Activated CD4-positive, alpha-beta memory T cell treated with anti-CD3 and anti-CD28 coated beads, Interleukin-2, amount 10 ng/mL, durations not matched to agents 7 days and 5 days (primary cell): ENCODE results near the gene CD2. TPM values are rescaled to one million over a fixed set of nuclear protein-coding genes. Genes with fewer than 3 reads are reported as not detected.
A peak's percentile ranks its signal among the peaks of the same experiment; 100 is the strongest.

Source experiments
- CTCF ChIA-PET: fragments of 350-600 bp; sonication (Branson Sonifier 250); formaldehyde crosslinking; loops from one replicate; lab custom pipeline; 2021; ENCODE audit warnings: antibody characterized with exemption, inconsistent platforms; lab: Charles Lee
- POLR2A ChIA-PET: fragments of 350-600 bp; sonication (Branson Sonifier 250); formaldehyde crosslinking; loops from one replicate; lab custom pipeline; 2021; ENCODE audit warnings: antibody characterized with exemption; lab: Charles Lee
- DNase-seq: peaks from one replicate; pipeline ENCODE4 v3.0.0-alpha.2; 2020
- H3K27ac Mint-ChIP-seq: one replicate; pipeline ENCODE4 v1.8.0; 2021; ENCODE audit warnings: mild to moderate bottlenecking, mixed read lengths
- H3K27me3 Mint-ChIP-seq: one replicate; pipeline ENCODE4 v1.8.0; 2021; ENCODE audit warnings: mixed read lengths
- H3K36me3 Mint-ChIP-seq: one replicate; pipeline ENCODE4 v1.8.0; 2021; ENCODE audit warnings: low read depth, mixed read lengths
- H3K4me1 Mint-ChIP-seq: one replicate; pipeline ENCODE4 v1.8.0; 2021; ENCODE audit warnings: mixed read lengths
- H3K4me3 Mint-ChIP-seq: one replicate; pipeline ENCODE4 v1.8.0; 2021; ENCODE audit warnings: mild to moderate bottlenecking, mixed read lengths
- H3K9me3 Mint-ChIP-seq: one replicate; pipeline ENCODE4 v1.8.0; 2021; ENCODE audit warnings: mixed read lengths
- total RNA-seq, 2 experiments: library from RNA; stranded (reverse); gene quantifications; one replicate each; pipeline ENCODE4 v1.2.3, GENCODE V29; 2021

Gene CD2, protein sequence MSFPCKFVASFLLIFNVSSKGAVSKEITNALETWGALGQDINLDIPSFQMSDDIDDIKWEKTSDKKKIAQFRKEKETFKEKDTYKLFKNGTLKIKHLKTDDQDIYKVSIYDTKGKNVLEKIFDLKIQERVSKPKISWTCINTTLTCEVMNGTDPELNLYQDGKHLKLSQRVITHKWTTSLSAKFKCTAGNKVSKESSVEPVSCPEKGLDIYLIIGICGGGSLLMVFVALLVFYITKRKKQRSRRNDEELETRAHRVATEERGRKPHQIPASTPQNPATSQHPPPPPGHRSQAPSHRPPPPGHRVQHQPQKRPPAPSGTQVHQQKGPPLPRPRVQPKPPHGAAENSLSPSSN
- 100 to 1,000 TPM; 329 to 340 TPM for total RNA-seq

DNA sequence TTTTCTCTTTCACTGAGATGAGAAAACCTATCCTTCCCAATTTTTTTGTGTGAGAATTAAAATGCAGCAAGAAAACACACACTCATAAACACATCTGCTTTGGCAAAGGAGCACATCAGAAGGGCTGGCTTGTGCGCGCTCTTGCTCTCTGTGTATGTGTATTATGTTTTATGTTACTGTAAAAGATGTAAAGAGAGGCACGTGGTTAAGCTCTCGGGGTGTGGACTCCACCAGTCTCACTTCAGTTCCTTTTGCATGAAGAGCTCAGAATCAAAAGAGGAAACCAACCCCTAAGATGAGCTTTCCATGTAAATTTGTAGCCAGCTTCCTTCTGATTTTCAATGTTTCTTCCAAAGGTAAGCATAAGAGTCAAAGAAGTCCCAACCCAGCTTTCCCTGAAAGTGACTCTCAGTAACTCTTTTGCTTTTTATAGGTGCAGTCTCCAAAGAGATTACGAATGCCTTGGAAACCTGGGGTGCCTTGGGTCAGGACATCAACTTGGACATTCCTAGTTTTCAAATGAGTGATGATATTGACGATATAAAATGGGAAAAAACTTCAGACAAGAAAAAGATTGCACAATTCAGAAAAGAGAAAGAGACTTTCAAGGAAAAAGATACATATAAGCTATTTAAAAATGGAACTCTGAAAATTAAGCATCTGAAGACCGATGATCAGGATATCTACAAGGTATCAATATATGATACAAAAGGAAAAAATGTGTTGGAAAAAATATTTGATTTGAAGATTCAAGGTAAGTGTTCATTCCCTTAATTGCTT is at the start of gene CD2:
CD2 (plus strand) TSS at position 233 of the 780 bp plus-strand sequence; CDS start at position 296, 63 bp downstream.
- H3K9me3 Mint-ChIP-seq = peaks cover 8% of the 10 kb centered on the region
- ChIA-PET CTCF (interaction anchor here (0.6 to 9.8 kb wide), 11 partner anchors 10 to 340 kb away, joined by 3 to 109 read pairs (median 12); partner anchors contain the start of gene TTF2), POLR2A (interaction anchor here (0.9 to 13.4 kb wide), 14 partner anchors 13 to 852 kb away, joined by 3 to 488 read pairs (median 7); partner anchors contain the start of gene TTF2)
- peak; percentile 73 for DNase-seq
- H3K36me3 Mint-ChIP-seq = peaks cover 64% of the 10 kb centered on the region
- no peaks in the 10 kb centered on the region for H3K27me3 Mint-ChIP-seq
- peaks cover 39% of the 10 kb centered on the region for H3K4me1 Mint-ChIP-seq
- peak within 1 kb of the TSS; percentile 99 for H3K4me3 Mint-ChIP-seq
- H3K27ac Mint-ChIP-seq = peak within 1 kb of the TSS; percentile 95

DNA sequence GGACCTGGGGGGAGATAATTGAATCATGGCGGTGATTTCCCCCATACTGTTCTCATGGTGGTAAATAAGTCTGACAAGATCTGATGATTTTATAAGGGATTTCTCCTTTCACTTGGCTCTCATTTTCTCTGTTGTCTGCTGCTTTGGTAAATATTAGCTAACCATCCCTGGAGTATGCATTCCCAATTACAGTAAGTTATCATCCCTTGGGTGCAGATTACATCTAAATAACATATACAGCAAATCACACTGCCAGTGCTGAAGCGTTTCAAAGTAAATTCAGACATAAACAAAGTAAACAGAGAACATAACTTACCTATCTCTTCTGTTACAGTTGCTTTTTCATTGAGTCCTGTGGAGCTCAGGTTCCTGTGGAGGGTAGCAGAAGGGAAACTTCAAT is 48.1 kb upstream of the CD2 start:
- peaks cover 6% of the 10 kb centered on the region for H3K27me3 Mint-ChIP-seq
- no peak for DNase-seq
- no peak overlapping the region for H3K4me3 Mint-ChIP-seq
- ChIA-PET POLR2A (no interaction called here), CTCF (interaction anchor here (1.1 kb wide), 1 partner anchor 33 kb away, joined by 3 read pairs; no protein-coding TSS in a partner anchor)
- H3K4me1 Mint-ChIP-seq = peaks cover under 1% of the 10 kb centered on the region
- no peak overlapping the region for H3K27ac Mint-ChIP-seq
- H3K36me3 Mint-ChIP-seq = peaks cover 7% of the 10 kb centered on the region
- peaks cover 7% of the 10 kb centered on the region for H3K9me3 Mint-ChIP-seq

DNA sequence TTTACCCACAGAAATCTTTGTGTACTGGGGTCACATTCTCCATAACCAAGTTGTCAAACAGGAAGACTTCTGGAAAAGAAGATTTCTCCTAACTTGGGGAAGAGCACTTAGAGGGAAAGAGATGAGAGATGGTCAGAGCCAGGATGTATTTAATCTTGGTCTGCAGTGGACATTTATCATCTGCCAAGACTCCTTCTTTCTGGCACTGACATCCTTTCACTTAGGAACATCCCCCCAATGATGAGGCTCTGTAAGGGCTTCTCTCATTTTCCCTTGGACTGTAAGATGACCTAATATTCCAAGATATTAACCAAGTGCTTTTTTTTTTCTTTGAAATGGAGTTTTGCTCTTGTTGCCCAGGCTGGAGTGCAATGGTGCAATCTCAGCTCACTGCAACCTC is 47.4 kb upstream of the CD2 start:
- ChIA-PET CTCF (interaction anchor here (1.1 kb wide), 1 partner anchor 34 kb away, joined by 3 read pairs; no protein-coding TSS in a partner anchor), POLR2A (no interaction called here)
- Mint-ChIP-seq H3K4me3 (no peak overlapping the region), H3K36me3 (peaks cover 7% of the 10 kb centered on the region), H3K9me3 (peaks cover 7% of the 10 kb centered on the region), H3K27me3 (peaks cover 6% of the 10 kb centered on the region), H3K4me1 (peaks cover 2% of the 10 kb centered on the region), H3K27ac (no peak overlapping the region)
- no peak for DNase-seq

DNA sequence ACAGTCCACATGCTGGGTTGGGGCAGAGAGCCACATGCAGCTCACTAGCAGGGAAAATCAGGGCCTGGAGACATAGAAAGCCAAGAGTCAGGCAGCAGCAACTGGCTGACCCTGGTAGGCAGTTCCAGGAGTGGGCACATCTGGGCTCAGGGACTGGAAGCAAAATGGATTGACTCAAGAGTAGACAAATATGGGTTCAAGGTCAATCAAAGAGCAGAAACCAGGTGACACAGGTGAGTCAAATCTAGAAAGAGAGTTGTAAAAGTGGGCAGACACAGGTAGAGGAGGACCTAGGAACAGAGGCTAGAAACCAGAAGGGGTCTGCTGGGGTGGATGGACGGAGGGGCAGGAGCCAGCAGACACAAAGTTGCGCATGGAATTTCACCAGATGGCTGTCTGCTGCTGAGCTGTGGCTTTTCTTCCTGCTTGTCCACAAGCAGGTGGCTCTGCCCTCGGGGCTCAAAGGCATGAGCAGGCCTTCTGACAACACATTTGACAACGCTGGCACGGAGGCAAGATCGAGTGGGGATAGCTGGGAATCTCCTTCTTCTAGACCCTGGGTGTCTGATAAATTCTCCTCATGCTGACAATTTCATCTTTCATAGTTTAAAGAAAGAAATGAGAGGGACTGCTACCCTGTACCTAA is 45.9 kb upstream of the CD2 start:
- Mint-ChIP-seq H3K27ac (no peak overlapping the region), H3K9me3 (peaks cover 7% of the 10 kb centered on the region), H3K4me3 (no peak overlapping the region), H3K27me3 (peaks cover 6% of the 10 kb centered on the region), H3K36me3 (peaks cover 7% of the 10 kb centered on the region), H3K4me1 (peaks cover 7% of the 10 kb centered on the region)
- POLR2A ChIA-PET = no interaction called here
- CTCF ChIA-PET = no interaction called here
- no peak for DNase-seq

DNA sequence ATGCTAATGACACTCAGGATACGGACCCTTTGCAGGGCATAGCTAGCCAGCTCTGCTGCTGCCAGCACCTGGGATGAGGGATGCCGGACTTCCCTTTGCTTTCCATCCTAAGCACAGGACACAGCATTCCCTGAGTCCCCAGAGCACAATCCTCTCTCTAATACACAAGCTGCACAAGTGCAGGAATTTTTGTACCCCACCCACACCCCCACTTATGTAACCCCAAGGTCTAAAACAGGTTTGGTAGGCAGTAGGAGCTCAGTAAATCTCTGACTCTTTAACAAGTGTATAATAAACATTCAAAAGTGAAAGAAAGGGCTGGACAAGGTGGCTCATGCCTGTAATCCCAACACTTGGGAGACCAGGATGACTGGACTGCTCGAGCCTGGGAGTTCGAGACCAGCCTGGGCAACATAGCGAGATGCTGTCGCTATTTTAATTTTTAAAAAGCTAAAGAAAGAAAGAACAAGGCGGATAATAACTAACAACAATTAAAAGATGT is 44.5 kb upstream of the CD2 start:
- H3K9me3 Mint-ChIP-seq = peaks cover 7% of the 10 kb centered on the region
- no peak for DNase-seq
- H3K27me3 Mint-ChIP-seq = peaks cover 4% of the 10 kb centered on the region
- H3K4me1 Mint-ChIP-seq = peaks cover 7% of the 10 kb centered on the region
- H3K4me3 Mint-ChIP-seq = no peak overlapping the region
- ChIA-PET CTCF (interaction anchor here (0.8 to 1.9 kb wide), 2 partner anchors 15 to 17 kb away, joined by 3 to 5 read pairs; no protein-coding TSS in a partner anchor), POLR2A (no interaction called here)
- no peak overlapping the region for H3K27ac Mint-ChIP-seq
- H3K36me3 Mint-ChIP-seq = peaks cover 4% of the 10 kb centered on the region

DNA sequence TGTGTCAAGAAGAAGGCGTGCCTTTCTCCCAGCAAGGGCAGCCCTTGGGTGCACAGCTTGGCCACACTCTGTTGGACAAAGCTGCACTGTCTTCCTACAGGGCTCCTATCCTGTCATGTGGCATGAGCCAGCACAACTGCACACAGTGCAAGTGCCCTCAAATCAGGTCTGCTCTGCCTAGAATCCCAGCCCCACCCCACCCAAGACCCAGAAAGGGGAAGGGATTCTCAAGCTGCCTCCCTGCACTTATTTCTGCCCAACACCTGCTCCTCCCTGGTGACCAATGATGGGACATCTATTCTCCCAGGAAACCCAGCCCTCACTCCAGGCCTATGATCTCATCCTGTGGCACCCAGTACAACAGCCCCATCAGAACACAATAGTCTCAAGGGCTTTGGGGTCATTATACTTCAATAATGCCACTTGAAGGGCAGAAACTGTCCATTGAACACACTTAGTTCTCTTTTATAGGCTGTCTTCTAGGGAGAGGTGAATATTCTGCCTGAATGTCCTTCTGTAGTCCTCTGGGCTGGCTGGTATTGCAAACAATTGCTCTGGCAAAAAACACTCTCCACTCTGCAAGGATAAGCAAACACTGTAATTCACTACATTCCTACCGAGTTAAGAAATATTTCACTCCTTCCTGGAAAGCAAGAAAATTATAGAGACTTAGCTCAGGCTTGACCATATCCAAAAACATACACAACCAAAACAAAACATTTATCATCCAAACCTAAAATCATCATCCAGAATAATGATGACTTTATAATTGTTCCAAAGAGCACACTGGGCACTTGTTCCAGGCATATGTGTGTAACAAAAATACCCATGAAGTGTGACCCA is 43.6 kb upstream of the CD2 start:
- H3K27me3 Mint-ChIP-seq = peaks cover 4% of the 10 kb centered on the region
- H3K9me3 Mint-ChIP-seq = peaks cover 7% of the 10 kb centered on the region
- no peak overlapping the region for H3K27ac Mint-ChIP-seq
- DNase-seq = no peak
- H3K4me3 Mint-ChIP-seq = no peak overlapping the region
- peaks cover 4% of the 10 kb centered on the region for H3K36me3 Mint-ChIP-seq
- CTCF ChIA-PET = interaction anchor here (1.9 kb wide), 1 partner anchor 14 kb away, joined by 5 read pairs; no protein-coding TSS in a partner anchor
- H3K4me1 Mint-ChIP-seq = peaks cover 7% of the 10 kb centered on the region
- POLR2A ChIA-PET = no interaction called here

DNA sequence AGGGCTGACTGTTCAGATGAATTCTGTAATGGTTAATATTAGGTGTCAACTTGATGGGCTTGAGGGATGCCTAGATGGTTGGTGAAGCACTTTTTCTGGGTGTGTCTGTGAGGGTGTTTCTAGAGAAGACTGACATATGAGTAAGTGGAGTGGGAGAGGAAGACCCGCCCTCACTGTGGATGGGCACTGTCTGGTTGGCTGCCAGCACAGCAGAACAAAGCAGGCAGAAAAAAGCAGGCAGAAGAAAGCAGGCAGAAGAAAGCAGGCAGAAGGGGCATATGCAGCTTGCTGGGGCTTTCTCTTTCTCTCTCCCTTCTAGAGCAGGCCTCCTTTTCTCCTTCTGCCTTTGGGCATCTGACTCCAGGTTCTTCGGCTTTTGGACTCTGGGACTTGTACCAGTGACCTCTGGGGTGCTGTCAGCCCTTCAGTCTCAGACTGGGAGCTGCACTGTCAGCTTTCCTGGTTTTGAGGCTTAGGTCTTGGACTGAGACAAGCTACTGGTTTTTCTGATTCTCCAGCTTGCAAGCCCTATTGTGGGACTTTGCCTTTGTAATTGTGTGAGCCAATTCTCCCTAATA is 42.9 kb upstream of the CD2 start:
- ChIA-PET POLR2A (no interaction called here), CTCF (interaction anchor here (1.9 kb wide), 1 partner anchor 13 kb away, joined by 5 read pairs; no protein-coding TSS in a partner anchor)
- Mint-ChIP-seq H3K9me3 (peaks cover 4% of the 10 kb centered on the region), H3K27ac (no peak overlapping the region), H3K4me3 (no peak overlapping the region), H3K36me3 (peaks cover 4% of the 10 kb centered on the region), H3K27me3 (peaks cover 5% of the 10 kb centered on the region), H3K4me1 (peaks cover 7% of the 10 kb centered on the region)
- no peak for DNase-seq

DNA sequence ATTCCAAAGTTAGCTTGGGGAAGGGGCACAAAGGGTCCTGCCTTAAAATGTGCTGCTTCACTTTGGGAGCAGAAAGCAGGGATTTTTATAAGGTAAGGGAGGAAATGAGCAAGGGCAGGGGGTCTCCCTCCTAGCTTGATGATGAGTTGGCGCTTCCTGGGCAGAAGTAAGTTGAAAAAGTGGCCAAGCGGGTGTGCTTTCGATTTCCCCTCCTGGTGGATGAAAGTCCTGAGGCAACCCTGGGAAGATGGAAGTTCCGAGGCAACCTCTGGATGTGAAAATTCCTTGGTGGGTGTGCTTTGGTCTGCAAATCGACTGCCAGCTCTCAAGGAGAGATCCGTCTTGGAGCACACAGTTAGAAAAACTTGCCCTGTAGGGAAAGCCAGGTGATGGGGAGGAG is 41.7 kb upstream of the CD2 start:
- POLR2A ChIA-PET = no interaction called here

DNA sequence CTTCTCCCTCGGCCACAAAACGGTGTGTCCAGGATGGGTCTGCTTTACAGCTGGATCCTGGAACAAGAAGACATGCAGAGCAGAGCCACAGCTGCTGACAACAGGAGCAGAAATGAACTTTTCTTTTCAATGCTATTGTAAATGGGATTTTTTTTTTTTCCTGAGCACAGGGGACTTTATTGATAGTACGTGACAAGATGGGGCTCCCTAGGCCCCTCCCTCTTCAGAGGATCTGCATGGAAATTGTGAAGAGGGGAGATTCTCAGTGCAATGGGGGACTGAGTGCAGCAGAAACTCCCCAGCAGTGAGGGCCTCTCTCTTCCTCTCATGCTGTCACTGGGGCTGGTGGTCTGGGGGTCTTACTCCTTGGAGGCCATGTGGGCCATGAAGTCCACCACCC is 40.8 kb upstream of the CD2 start:
- peaks cover 7% of the 10 kb centered on the region for H3K4me1 Mint-ChIP-seq
- H3K4me3 Mint-ChIP-seq = no peak overlapping the region
- no peaks in the 10 kb centered on the region for H3K36me3 Mint-ChIP-seq
- H3K9me3 Mint-ChIP-seq = no peaks in the 10 kb centered on the region
- CTCF ChIA-PET = interaction anchor here (1.0 kb wide), 1 partner anchor 11 kb away, joined by 5 read pairs; no protein-coding TSS in a partner anchor
- POLR2A ChIA-PET = no interaction called here
- no peak overlapping the region for H3K27ac Mint-ChIP-seq
- peaks cover 7% of the 10 kb centered on the region for H3K27me3 Mint-ChIP-seq
- DNase-seq = no peak

More for the DNA sequence above, 41.7 kb upstream of the CD2 start:
- Mint-ChIP-seq H3K4me1 (peaks cover 7% of the 10 kb centered on the region), H3K9me3 (no peaks in the 10 kb centered on the region), H3K36me3 (no peaks in the 10 kb centered on the region), H3K27ac (no peak overlapping the region), H3K4me3 (no peak overlapping the region), H3K27me3 (peaks cover 7% of the 10 kb centered on the region)
- CTCF ChIA-PET = no interaction called here
- DNase-seq = no peak

DNA sequence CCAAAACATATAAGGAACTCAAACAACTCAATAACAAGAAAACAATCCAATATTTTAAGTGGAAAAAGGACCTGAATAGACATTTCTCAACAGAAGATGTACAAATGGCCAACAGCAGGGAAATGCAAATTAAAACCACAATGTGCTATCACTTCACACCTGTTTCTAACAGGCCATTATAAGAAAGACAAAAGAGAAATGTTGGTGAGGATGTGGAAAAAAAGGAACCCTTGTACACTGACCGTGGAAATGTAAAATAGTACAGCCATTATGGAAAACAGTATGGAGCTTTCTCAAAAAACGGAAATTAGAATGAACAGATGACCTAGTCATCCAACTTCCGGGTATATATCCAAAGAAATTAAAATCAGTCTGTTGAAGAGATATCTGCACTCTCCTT is 37.8 kb upstream of the CD2 start:
- CTCF ChIA-PET = interaction anchor here (1.0 kb wide), 1 partner anchor 412 kb away, joined by 3 read pairs; no protein-coding TSS in a partner anchor

DNA sequence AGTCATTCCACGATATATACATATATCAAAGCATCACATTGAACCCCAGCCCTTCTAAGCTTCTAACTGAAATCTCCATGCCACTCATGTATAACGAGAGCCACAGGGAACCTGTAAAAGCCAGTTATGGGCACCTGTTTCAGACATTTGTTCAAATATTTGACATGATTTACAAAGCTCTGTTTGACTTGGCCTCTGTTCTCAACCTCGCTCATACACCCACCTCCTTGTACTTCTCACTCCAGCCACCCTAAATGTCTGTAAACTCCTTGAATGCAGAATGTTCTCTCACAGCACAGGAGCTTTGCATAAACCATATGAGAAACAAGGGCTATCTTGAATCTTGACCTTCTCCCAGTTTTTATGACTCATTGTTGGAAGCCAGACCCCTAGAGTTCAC is 36.9 kb upstream of the CD2 start:
- Mint-ChIP-seq H3K36me3 (no peaks in the 10 kb centered on the region), H3K4me3 (no peak overlapping the region), H3K27ac (no peak overlapping the region), H3K9me3 (peaks cover 4% of the 10 kb centered on the region), H3K27me3 (peaks cover 7% of the 10 kb centered on the region), H3K4me1 (peaks cover 5% of the 10 kb centered on the region)
- ChIA-PET CTCF (no interaction called here), POLR2A (no interaction called here)
- no peak for DNase-seq

More for the DNA sequence above, 37.8 kb upstream of the CD2 start:
- Mint-ChIP-seq H3K36me3 (no peaks in the 10 kb centered on the region), H3K4me3 (no peak overlapping the region), H3K4me1 (peaks cover 5% of the 10 kb centered on the region), H3K27me3 (peaks cover 7% of the 10 kb centered on the region), H3K27ac (no peak overlapping the region), H3K9me3 (peaks cover 4% of the 10 kb centered on the region)
- no peak for DNase-seq
- POLR2A ChIA-PET = no interaction called here
